HL-60 (cell line): ENCODE measurements around the gene ELP2.
"Not testable (repeated sequence)": the region's sequence is repeated elsewhere in the genome, so short reads cannot be mapped to it uniquely, and the experiment has no call there.

Experiments
- CTCF ChIP-seq: IDR thresholded peaks from one replicate; pipeline ENCODE4 v1.5.1; 2011; ENCODE audit warnings: low read length, control low read depth, inconsistent platforms; ENCODE audit not compliant: insufficient read depth
- GABPA ChIP-seq: IDR thresholded peaks from 2 replicates; pipeline ENCODE4 v1.6.1; 2012; ENCODE audit warnings: low read depth
- POLR2AphosphoS5 ChIP-seq: IDR thresholded peaks from 2 replicates; pipeline ENCODE4 v1.6.1; 2012; ENCODE audit warnings: low read depth
- REST ChIP-seq: IDR thresholded peaks from 2 replicates; pipeline ENCODE4 v1.6.1; 2012; ENCODE audit warnings: low read depth; ENCODE audit not compliant: insufficient replicate concordance
- SPI1 ChIP-seq: IDR thresholded peaks from 2 replicates; pipeline ENCODE4 v1.6.1; 2012; ENCODE audit warnings: low read depth, mild to moderate bottlenecking, borderline replicate concordance

- TF ChIP-seq CTCF, POLR2AphosphoS5, REST, GABPA, SPI1: not testable (repeated sequence)
These were observed 37.6 kb upstream of the ELP2 start for GRCh38 chr18:36092116-36092515.
